Brain microvascular endothelial cell (primary cell): ENCODE data around the gene HIRA.

Experiments
- DNase-seq: peaks from one replicate; pipeline ENCODE4 v3.0.0-alpha.2; 2020
- H3K27ac ChIP-seq: fragments of 250-450 bp; sonication (Bioruptor Pico); 2 replicates; pipeline ENCODE4 v1.5.1; 2020; ENCODE audit warnings: mild to moderate bottlenecking, moderate library complexity
- H3K27me3 ChIP-seq: fragments of 250-450 bp; sonication (Bioruptor Pico); replicated peaks from 2 replicates; pipeline ENCODE4 v1.5.1; 2020; ENCODE audit warnings: mild to moderate bottlenecking
- H3K36me3 ChIP-seq: fragments of 250-450 bp; sonication (Bioruptor Pico); replicated peaks from 2 replicates; pipeline ENCODE4 v1.5.1; 2020; ENCODE audit warnings: mild to moderate bottlenecking
- H3K4me3 ChIP-seq: 2 replicates; pipeline ENCODE4 v1.5.1; 2011; ENCODE audit warnings: low read depth, mild to moderate bottlenecking, control low read depth, low read length, moderate library complexity
- in situ Hi-C: cut with HindIII; loops from 2 replicates; pipeline ENCODE4 v1.10.0; 2017; ENCODE audit warnings: low sequenced_read_pairs, low pct_ligation_motif_present
- TF ChIP-seq, protein P1 (sequence below): IDR thresholded peaks from 2 replicates; pipeline ENCODE4 v1.5.1; 2011; ENCODE audit warnings: low read depth, mild to moderate bottlenecking, moderate library complexity, low read length, control low read depth, inconsistent platforms; ENCODE audit errors: missing control alignments

HIRA gene

DNA sequence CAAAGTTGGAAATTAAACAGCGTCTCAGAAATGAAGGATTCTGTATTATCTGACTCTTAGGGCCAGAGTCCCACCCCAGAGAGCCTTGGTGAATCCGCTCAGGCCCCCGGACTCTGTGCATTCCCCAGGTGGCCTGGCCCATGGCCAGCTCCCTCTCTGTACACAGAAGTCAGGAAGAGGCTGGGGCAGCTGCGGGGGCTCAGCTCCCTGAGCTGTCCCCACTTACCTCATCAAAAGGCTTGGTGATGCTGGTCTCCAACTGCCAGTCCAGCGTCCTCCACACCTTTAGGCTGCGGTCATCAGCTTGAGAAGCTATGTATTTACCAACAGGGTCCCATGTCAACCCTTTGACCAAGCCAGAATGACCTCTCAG, 35.0 kb downstream of the HIRA start:
- DNase-seq: no peak
- Histone ChIP-seq H3K36me3 (peaks cover 75% of the 10 kb centered on the region), H3K4me3 (no peak overlapping the region), H3K27me3 (no peaks in the 10 kb centered on the region), H3K27ac (no peak overlapping the region)
- in situ Hi-C loops: no loop called here
- TF ChIP-seq, protein P1, sequence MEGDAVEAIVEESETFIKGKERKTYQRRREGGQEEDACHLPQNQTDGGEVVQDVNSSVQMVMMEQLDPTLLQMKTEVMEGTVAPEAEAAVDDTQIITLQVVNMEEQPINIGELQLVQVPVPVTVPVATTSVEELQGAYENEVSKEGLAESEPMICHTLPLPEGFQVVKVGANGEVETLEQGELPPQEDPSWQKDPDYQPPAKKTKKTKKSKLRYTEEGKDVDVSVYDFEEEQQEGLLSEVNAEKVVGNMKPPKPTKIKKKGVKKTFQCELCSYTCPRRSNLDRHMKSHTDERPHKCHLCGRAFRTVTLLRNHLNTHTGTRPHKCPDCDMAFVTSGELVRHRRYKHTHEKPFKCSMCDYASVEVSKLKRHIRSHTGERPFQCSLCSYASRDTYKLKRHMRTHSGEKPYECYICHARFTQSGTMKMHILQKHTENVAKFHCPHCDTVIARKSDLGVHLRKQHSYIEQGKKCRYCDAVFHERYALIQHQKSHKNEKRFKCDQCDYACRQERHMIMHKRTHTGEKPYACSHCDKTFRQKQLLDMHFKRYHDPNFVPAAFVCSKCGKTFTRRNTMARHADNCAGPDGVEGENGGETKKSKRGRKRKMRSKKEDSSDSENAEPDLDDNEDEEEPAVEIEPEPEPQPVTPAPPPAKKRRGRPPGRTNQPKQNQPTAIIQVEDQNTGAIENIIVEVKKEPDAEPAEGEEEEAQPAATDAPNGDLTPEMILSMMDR: no peak

DNA sequence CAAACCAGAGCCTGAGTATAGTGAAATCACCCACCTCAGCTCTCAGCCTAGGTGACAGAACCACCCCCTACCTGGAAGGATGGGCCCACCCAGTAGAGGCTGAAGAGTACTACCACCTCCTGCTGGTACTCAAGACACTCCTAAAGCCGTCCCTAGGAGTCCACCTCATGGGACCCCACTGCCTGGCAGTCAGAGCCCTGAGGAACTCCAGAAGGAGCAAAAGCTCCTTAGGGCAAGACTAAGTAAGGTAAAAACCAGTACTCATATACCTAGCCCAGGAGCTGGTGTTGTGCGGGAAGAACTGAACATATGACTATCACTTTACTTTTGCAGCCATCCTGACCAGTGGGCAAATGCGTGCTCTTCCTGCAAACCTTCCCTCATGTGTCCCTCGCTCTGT, 36.3 kb downstream of the HIRA start:
- no peak for DNase-seq
- Histone ChIP-seq H3K4me3 (no peak overlapping the region), H3K27ac (no peak overlapping the region), H3K27me3 (no peaks in the 10 kb centered on the region), H3K36me3 (peaks cover 69% of the 10 kb centered on the region)
- TF ChIP-seq, protein P1: no peak
- in situ Hi-C loops: no loop called here

DNA sequence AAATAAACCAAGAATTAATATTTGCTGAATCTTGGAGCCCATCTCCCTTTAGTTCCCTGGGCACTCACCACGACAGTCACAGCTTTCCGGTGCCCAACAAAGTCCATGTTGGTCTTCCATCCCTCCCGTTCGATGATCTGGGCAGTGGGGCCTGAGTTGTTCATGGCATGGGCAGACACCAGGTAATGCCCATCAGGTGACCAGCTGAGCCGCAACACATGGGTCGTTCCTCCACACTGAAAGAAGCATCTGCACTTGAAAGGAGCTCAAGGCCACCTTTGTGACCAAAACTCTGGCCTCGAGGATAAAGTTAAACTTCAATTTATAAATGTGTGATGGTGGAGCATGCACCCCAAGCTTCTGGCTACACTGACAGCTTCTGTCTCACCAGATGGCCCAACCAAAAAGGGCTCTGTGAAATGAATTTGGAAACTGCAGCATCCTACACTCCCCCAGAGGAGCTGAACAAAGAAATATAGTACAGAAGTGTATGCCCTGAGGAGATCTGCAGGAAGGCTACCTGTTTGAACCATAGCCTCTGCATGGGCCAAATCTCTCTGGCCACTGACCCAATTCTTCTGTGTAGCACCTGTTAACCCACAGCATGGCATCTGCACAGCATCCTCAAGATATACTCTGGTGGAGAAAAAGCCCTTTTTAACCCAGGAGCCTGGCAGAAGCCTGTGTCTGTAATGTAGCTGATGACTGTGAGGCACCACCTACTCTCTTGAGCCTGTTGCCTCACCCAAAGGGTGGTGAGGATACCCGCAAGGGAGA, 37.1 kb downstream of the HIRA start:
- Histone ChIP-seq H3K27me3 (no peaks in the 10 kb centered on the region), H3K4me3 (no peak overlapping the region), H3K27ac (no peak overlapping the region), H3K36me3 (peaks cover 73% of the 10 kb centered on the region)
- in situ Hi-C loops: no loop called here
- TF ChIP-seq, protein P1: no peak
- DNase-seq: no peak

DNA sequence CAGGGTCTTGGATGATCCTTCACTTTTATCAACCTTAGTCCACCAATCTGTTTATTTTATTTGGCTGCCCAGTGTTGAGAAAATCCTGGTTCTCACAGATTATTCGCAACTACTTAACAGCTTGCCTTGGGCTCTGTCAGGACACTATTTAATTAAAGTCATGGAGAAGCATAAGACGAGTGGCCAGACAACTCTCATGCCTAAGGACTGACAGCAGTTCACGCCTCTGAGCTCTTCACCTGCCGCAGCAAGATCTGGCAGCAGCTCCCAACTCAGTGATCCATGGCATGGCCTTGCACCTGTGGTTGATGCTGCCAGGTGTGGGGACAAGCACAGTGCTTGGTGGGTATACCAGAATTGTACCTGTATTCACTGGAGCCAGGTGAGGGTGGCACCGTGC, 37.8 kb downstream of the HIRA start:
- Histone ChIP-seq H3K36me3 (peaks cover 77% of the 10 kb centered on the region), H3K27me3 (no peaks in the 10 kb centered on the region), H3K27ac (no peak overlapping the region), H3K4me3 (no peak overlapping the region)
- TF ChIP-seq, protein P1: no peak
- DNase-seq: no peak
- in situ Hi-C loops: no loop called here

DNA sequence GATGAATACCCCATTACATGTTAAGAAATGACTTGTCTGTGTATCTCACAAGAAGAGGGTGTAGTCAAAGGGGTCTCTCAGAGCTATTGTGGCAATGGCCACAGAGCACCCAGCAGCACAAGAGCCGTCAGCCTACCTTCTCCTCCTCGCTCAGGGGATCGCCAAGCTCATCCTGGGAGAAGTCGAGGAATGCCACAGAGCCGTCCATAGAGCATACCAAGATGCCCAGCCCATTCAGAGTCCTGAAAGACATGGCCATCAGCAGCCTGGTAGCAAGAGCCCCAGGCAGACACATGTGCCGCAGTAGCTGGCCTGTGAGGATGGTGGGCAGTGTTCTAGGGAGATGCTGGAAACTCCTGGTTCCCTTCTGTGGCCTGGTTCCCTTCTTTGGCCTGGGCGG, 44.0 kb downstream of the HIRA start:
- no peaks in the 10 kb centered on the region for H3K27me3 ChIP-seq
- in situ Hi-C loops: no loop called here
- no peak for DNase-seq
- no peak overlapping the region for H3K4me3 ChIP-seq
- TF ChIP-seq, protein P1: no peak
- H3K36me3 ChIP-seq: peaks cover 75% of the 10 kb centered on the region
- no peak overlapping the region for H3K27ac ChIP-seq

DNA sequence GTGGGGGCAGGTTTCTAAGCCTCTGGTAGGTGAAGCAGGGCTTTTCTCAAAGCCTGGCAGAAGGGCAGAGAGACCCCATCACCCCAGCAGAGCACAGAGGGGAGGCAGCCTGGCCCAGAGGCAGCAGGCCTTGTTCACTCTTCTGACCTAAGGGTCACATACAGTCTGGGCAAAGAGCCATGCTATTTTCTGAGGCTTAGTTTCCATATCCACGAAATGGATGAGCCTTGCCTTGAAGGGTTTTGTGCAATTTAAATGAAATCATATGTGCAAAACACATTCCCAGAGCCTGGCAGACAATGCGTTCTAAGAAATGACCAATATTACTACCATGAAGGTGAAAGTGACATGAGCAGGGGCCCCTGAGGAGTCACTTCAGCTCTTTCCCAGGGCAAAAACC, 44.5 kb downstream of the HIRA start:
- H3K36me3 ChIP-seq: peaks cover 76% of the 10 kb centered on the region
- H3K27ac ChIP-seq: no peak overlapping the region
- no peak for DNase-seq
- TF ChIP-seq, protein P1: no peak
- H3K4me3 ChIP-seq: no peak overlapping the region
- in situ Hi-C loops: no loop called here
- H3K27me3 ChIP-seq: no peaks in the 10 kb centered on the region
